HepG2 (cell line): Measurements from ENCODE around the gene ERBB3. TPM values are rescaled to one million over a fixed set of nuclear protein-coding genes. Genes with fewer than 3 reads are reported as not detected.

Source experiments
- CC2D1A ChIP-seq: sonication (generic); formaldehyde crosslinking; IDR thresholded peaks from 2 replicates; pipeline ENCODE4 v1.8.1; 2023; ENCODE audit warnings: mild to moderate bottlenecking, missing genetic modification reagents
- CREB3 ChIP-seq: sonication (generic); formaldehyde crosslinking; IDR thresholded peaks from 2 replicates; pipeline ENCODE4 v1.5.0; 2020; ENCODE audit warnings: missing genetic modification reagents
- DRAP1 ChIP-seq: IDR thresholded peaks from 2 replicates; pipeline ENCODE4 v1.6.1; 2016; ENCODE audit warnings: missing genetic modification reagents, missing compliant biosample characterization
- GMEB1 ChIP-seq: sonication (generic); formaldehyde crosslinking; IDR thresholded peaks from 2 replicates; pipeline ENCODE4 v1.5.1; 2020; ENCODE audit warnings: missing genetic modification reagents, mild to moderate bottlenecking, borderline replicate concordance
- HDAC6 ChIP-seq: fragments of 200-600 bp; sonication (generic); IDR thresholded peaks from 2 replicates; pipeline ENCODE4 v1.7.0; 2017; ENCODE audit warnings: mild to moderate bottlenecking, antibody characterized with exemption, low read length, low read depth
- HMGXB3 ChIP-seq: sonication (generic); formaldehyde crosslinking; IDR thresholded peaks from 2 replicates; pipeline ENCODE4 v1.4.0; 2020; ENCODE audit warnings: missing genetic modification reagents, borderline replicate concordance
- HNRNPL ChIP-seq: fragments of 200-400 bp; formaldehyde crosslinking; IDR thresholded peaks from 2 replicates; pipeline ENCODE4 v1.6.1; 2017; ENCODE audit warnings: mild to moderate bottlenecking, low read depth, low read length
- IRX3 ChIP-seq: sonication (generic); formaldehyde crosslinking; IDR thresholded peaks from 2 replicates; pipeline ENCODE4 v1.8.1; 2023; ENCODE audit warnings: mild to moderate bottlenecking, low read depth, missing genetic modification reagents, borderline replicate concordance
- KLF13 ChIP-seq: sonication (generic); formaldehyde crosslinking; IDR thresholded peaks from 2 replicates; pipeline ENCODE4 v1.4.0; 2020; ENCODE audit warnings: mild to moderate bottlenecking, missing genetic modification reagents
- MED8 ChIP-seq: sonication (generic); formaldehyde crosslinking; IDR thresholded peaks from 2 replicates; pipeline ENCODE4 v1.8.1; 2023; ENCODE audit warnings: mild to moderate bottlenecking, missing genetic modification reagents; ENCODE audit not compliant: insufficient replicate concordance
- PAWR ChIP-seq: sonication (generic); formaldehyde crosslinking; IDR thresholded peaks from 2 replicates; pipeline ENCODE4 v1.4.0; 2020; ENCODE audit warnings: missing genetic modification reagents, mild to moderate bottlenecking, borderline replicate concordance
- SAFB2 ChIP-seq: sonication (generic); formaldehyde crosslinking; IDR thresholded peaks from 2 replicates; pipeline ENCODE4 v1.5.1; 2020; ENCODE audit warnings: missing genetic modification reagents, low read depth, mild to moderate bottlenecking, borderline replicate concordance
- TBP ChIP-seq: sonication (generic); formaldehyde crosslinking; IDR thresholded peaks from 2 replicates; pipeline ENCODE4 v1.5.0; 2020; ENCODE audit warnings: missing genetic modification reagents
- ZNF329 ChIP-seq: sonication (generic); formaldehyde crosslinking; IDR thresholded peaks from 2 replicates; pipeline ENCODE4 v1.9.0; 2021; ENCODE audit warnings: low read depth, mild to moderate bottlenecking, missing genetic modification reagents
- ZNF34 ChIP-seq: sonication (generic); formaldehyde crosslinking; IDR thresholded peaks from 2 replicates; pipeline ENCODE4 v1.4.0; 2020; ENCODE audit warnings: mild to moderate bottlenecking, missing genetic modification reagents, borderline replicate concordance
- ZNF577 ChIP-seq: sonication (generic); formaldehyde crosslinking; IDR thresholded peaks from 2 replicates; pipeline ENCODE4 v1.4.0; 2020; ENCODE audit warnings: mild to moderate bottlenecking, low read depth, missing genetic modification reagents, borderline replicate concordance
- ZNF616 ChIP-seq: sonication (generic); formaldehyde crosslinking; IDR thresholded peaks from 2 replicates; pipeline ENCODE4 v1.5.0; 2020; ENCODE audit warnings: low read depth, mild to moderate bottlenecking, missing genetic modification reagents
- ZNF644 ChIP-seq: IDR thresholded peaks from 2 replicates; pipeline ENCODE4 v1.6.1; 2016; ENCODE audit warnings: low read depth
- ZNF768 ChIP-seq: sonication (generic); formaldehyde crosslinking; IDR thresholded peaks from 2 replicates; pipeline ENCODE4 v1.4.0; 2020; ENCODE audit warnings: missing genetic modification reagents
- ZNF781 ChIP-seq: sonication (generic); formaldehyde crosslinking; IDR thresholded peaks from 2 replicates; pipeline ENCODE4 v1.5.1; 2020; ENCODE audit warnings: borderline replicate concordance, mild to moderate bottlenecking, missing genetic modification reagents; ENCODE audit errors: not compliant biosample characterization
- ZNF83 ChIP-seq: sonication (generic); formaldehyde crosslinking; IDR thresholded peaks from 2 replicates; pipeline ENCODE4 v1.4.0; 2020; ENCODE audit warnings: missing genetic modification reagents, mild to moderate bottlenecking, borderline replicate concordance
- polyA plus RNA-seq, 8 experiments: library from polyadenylated mRNA; depleted of rRNA in 3 of 8; stranded (reverse) in 7 of 8; unstranded in 1 of 8; fragments of >200 nt; fragmentation: Illumina TruSeq in 4 of 8; extraction: Trizol in 4 of 8; gene quantifications; 2 replicates each; pipeline versions ENCODE4 v1.2.1 to v1.2.3, GENCODE V29; 2011 to 2016; ENCODE audit warnings: low read depth in 4 of 8, missing spikeins in 1 of 8, mixed read lengths in 1 of 8; ENCODE audit not compliant: insufficient read depth in 1 of 8
- total RNA-seq, 5 experiments: library from RNA; depleted of rRNA; stranded (reverse); fragments of >200 nt; fragmentation: Illumina TruSeq; extraction: Trizol; gene quantifications; 2 replicates each; pipeline ENCODE4 v1.2.3, GENCODE V29; 2016; ENCODE audit warnings: low read depth in 1 of 5

Gene ERBB3
- total and polyA plus RNA-seq, 2 of the 13 experiments (the other 11 are each of a cell fraction or from before 2014, with no cell fraction given), result 93.6 to 358 TPM

GRCh38 chr12:56117778-56118687 lies 38.1 kb downstream of the ERBB3 start, which contains the start of gene ZC3H10 (continued):
- TF ChIP-seq ZNF768 (CRISPR knock-in tag), result peak; percentile 16; the same call in 1 of the 2 replicates
- no peak for TF ChIP-seq ZNF83 (CRISPR knock-in tag)
- TF ChIP-seq ZNF34 (CRISPR knock-in tag), result no peak
- TF ChIP-seq ZNF616 (CRISPR knock-in tag), result no peak
- TF ChIP-seq IRX3 (CRISPR knock-in tag), result no peak; the same call in 1 of the 2 replicates
- TF ChIP-seq HDAC6, result no peak
- no peak for TF ChIP-seq PAWR
- peak; percentile 41; the same call in 1 of the 2 replicates for TF ChIP-seq SAFB2 (CRISPR knock-in tag)
- no peak; the same call in 1 of the 2 replicates for TF ChIP-seq CREB3 (CRISPR knock-in tag)
- TF ChIP-seq ZNF781 (CRISPR knock-in tag), result peak; percentile 53
- TF ChIP-seq ZNF329, result no peak
- peak; percentile 97 for TF ChIP-seq GMEB1 (CRISPR knock-in tag)
- TF ChIP-seq ZNF577, result no peak
- TF ChIP-seq HNRNPL, result 0 out of 2 replicates have a peak, but pooled peaks have one; percentile 17
- peak; percentile 92 for TF ChIP-seq HMGXB3
- peak; percentile 90 for TF ChIP-seq DRAP1 (CRISPR knock-in tag)
- TF ChIP-seq TBP (CRISPR knock-in tag), result no peak
- no peak for TF ChIP-seq MED8 (CRISPR knock-in tag)
- no peak for TF ChIP-seq KLF13
- TF ChIP-seq CC2D1A (CRISPR knock-in tag), result no peak
- no peak for TF ChIP-seq ZNF644
